Ascending aorta (tissue), 2 donors: ENCODE measurements around the gene RAB15. TPM values are rescaled to one million over a fixed set of nuclear protein-coding genes. Genes with fewer than 3 reads are reported as not detected.

Experiments
- DNase-seq, 2 donors: peaks; one replicate each; pipeline ENCODE4 v3.0.0-alpha.2; 2019; ENCODE audit warnings: low spot score in 2 of 2
- H3K27ac ChIP-seq, 2 donors: fragments of 200-600 bp; sonication (generic); one replicate each; pipeline ENCODE4 v1.5.1; 2016 to 2017; ENCODE audit warnings: mild to moderate bottlenecking in 1 of 2
- H3K27me3 ChIP-seq: fragments of 200-600 bp; sonication (generic); one replicate; pipeline ENCODE4 v1.5.1; 2017
- H3K36me3 ChIP-seq, 2 donors: fragments of 200-600 bp; sonication (generic); one replicate each; pipeline ENCODE4 v1.5.1; 2016
- H3K4me1 ChIP-seq, 2 donors: fragments of 200-600 bp; sonication (generic); one replicate each; pipeline ENCODE4 v1.5.1; 2016 to 2017; ENCODE audit warnings: mild to moderate bottlenecking in 1 of 2
- H3K4me3 ChIP-seq, 2 donors: fragments of 200-600 bp; sonication (generic); one replicate each; pipeline ENCODE4 v1.5.1; 2016 to 2017; ENCODE audit warnings: mild to moderate bottlenecking in 1 of 2
- H3K9me3 ChIP-seq, 2 donors: fragments of 200-600 bp; sonication (generic); one replicate each; pipeline ENCODE4 v1.5.1; 2016
- intact Hi-C: fragments of 100-400 bp; cut with DNase I; formaldehyde crosslinking; loops from one replicate; pipeline ENCODE4 v1.15.1; 2023
- total RNA-seq: library from RNA; depleted of rRNA; stranded (reverse); fragments of >200 nt; gene quantifications from one replicate; pipeline ENCODE4 v1.1.0, GENCODE V29; 2016
- TF ChIP-seq, protein P1 (sequence below), 3 experiments: fragments of 200-600 bp in 2 of 3; fragments of 450-650 bp in 1 of 3; sonication (generic) in 2 of 3; IDR thresholded peaks; one replicate each; pipeline ENCODE4 v1.5.1; 2016 to 2019; ENCODE audit warnings: antibody characterized with exemption in 3 of 3, mild to moderate bottlenecking in 1 of 3, moderate library complexity in 1 of 3

Gene RAB15
- total RNA-seq, 1 donor from 2014 or later: 1.6 TPM

DNA sequence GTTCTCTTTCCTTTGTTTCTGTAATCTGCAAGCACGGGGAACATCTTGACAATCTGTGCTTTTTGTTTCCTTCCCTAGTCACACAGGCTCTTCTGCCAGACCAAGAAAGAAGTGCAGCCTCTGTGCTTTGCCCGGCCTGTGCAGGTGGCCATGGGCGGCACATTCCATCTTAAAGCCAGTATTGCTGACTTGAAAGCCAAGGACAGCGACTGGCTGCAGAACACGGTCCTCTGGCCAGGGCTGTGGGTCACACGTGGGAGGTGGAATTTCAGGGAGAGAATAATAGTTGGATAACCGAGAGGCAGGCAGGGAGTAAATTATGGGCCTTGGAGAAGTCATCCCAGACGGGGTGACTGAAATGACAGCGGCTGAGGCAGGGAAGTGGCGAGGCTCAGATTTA is 39.4 kb upstream of the RAB15 start:
- intact Hi-C loops: no loop called here
- no peaks in the 10 kb centered on the region for H3K4me1 ChIP-seq
- H3K36me3 ChIP-seq: peaks cover 5 to 37% of the 10 kb centered on the region in 2 donors

DNA sequence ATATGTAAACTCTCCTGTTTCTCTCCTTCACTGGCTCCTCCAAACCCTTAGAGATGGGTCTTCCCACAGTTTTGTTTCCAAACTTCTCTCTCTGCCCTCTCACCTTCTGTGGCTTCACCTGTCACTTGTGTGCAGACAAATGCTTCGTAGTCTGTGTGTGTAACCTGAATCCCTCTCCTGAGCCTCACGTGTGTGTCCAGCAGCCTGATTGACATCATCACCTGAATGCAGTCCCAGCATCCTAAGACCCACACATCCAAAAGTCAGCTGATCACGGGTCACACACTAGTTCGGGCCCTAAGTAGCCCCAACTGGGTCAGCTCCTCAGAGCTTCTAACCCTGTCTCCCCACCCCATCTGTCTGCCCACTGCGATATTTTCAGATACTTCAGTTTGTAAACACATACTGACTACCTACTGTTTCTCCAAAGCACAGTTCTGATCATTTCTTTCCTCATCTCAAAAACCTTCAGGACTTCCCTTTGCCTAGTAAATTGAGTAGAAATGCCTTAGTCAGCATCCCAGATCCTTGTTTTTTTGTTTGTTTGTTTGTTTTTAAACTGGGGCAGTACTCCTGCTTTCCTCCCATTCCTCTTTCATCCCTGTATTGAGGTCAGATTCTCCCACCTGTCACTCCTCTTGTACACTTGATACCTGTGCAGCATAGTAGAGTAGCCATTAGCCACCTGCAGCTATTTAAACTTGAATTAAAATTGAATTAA is 38.2 kb upstream of the RAB15 start:
- intact Hi-C loops: no loop called here
- H3K4me1 ChIP-seq: no peaks in the 10 kb centered on the region
- no peaks in the 10 kb centered on the region for H3K9me3 ChIP-seq
- no peaks in the 10 kb centered on the region for H3K27me3 ChIP-seq
- DNase-seq: no peak
- H3K4me3 ChIP-seq: no peak overlapping the region
- H3K36me3 ChIP-seq: peaks cover 5 to 29% of the 10 kb centered on the region in 2 donors
- TF ChIP-seq, protein P1, sequence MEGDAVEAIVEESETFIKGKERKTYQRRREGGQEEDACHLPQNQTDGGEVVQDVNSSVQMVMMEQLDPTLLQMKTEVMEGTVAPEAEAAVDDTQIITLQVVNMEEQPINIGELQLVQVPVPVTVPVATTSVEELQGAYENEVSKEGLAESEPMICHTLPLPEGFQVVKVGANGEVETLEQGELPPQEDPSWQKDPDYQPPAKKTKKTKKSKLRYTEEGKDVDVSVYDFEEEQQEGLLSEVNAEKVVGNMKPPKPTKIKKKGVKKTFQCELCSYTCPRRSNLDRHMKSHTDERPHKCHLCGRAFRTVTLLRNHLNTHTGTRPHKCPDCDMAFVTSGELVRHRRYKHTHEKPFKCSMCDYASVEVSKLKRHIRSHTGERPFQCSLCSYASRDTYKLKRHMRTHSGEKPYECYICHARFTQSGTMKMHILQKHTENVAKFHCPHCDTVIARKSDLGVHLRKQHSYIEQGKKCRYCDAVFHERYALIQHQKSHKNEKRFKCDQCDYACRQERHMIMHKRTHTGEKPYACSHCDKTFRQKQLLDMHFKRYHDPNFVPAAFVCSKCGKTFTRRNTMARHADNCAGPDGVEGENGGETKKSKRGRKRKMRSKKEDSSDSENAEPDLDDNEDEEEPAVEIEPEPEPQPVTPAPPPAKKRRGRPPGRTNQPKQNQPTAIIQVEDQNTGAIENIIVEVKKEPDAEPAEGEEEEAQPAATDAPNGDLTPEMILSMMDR (IDR thresholded peaks at IDR 0.05): no peak
- H3K27ac ChIP-seq: no peak overlapping the region

More for the DNA sequence above, 39.4 kb upstream of the RAB15 start:
- no peaks in the 10 kb centered on the region for H3K9me3 ChIP-seq
- TF ChIP-seq, protein P1 (IDR thresholded peaks at IDR 0.05): no peak
- DNase-seq: no peak
- no peak overlapping the region for H3K27ac ChIP-seq
- no peaks in the 10 kb centered on the region for H3K27me3 ChIP-seq
- no peak overlapping the region for H3K4me3 ChIP-seq

DNA sequence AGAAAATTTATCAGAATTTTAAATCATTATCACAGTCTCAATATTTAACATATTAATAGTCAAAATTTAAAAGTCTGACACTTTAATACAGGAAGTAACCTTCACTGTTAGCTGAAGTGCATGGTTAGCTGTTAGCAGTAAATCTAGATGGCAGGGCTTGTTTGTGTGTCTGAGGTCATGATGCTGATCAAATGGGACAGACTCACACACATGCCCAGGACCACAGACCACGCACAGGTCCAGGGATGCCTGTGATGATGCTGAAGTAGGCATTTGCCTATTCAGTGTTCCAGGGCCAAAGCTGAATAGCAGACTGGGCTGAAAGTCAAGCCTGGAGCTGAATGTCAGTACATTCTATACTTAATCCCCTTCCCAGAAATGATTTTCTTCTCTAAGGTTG is 35.1 kb upstream of the RAB15 start:
- no peak overlapping the region for H3K27ac ChIP-seq

DNA sequence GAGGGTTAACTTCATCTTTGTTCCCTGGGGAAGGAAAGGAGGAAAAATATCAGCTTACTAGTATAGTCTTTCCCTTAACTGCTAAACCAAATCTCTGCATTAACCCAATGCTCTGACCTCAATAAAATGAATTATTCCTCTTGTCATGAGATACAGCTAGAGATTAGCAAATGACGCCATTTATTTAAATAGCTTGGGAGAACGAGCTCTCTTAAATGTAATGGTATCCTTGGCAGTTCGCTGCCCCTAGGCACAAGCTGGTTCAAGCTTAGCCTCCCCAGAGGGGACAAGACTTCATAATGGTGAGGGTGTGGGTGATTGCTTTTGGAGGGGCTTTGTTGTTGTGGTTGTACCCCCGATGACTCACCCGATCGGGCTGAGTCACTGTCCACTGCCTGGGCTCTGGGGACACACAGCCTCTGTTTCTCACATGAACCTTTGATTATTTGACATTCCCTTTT is 34.2 kb upstream of the RAB15 start:
- DNase-seq: no peak
- intact Hi-C loops: no loop called here
- Histone ChIP-seq H3K27me3 (no peaks in the 10 kb centered on the region), H3K4me1 (no peaks in the 10 kb centered on the region), H3K36me3 (peaks cover 0 to under 1% of the 10 kb centered on the region in 2 donors), H3K27ac (no peak overlapping the region), H3K9me3 (no peaks in the 10 kb centered on the region), H3K4me3 (no peak overlapping the region)
- TF ChIP-seq, protein P1 (IDR thresholded peaks at IDR 0.05): no peak

More for the DNA sequence above, 35.1 kb upstream of the RAB15 start:
- no peak for DNase-seq
- Histone ChIP-seq H3K36me3 (peaks cover 0 to 9% of the 10 kb centered on the region in 2 donors), H3K4me3 (no peak overlapping the region), H3K4me1 (no peaks in the 10 kb centered on the region), H3K27me3 (no peaks in the 10 kb centered on the region), H3K9me3 (no peaks in the 10 kb centered on the region)
- TF ChIP-seq, protein P1 (IDR thresholded peaks at IDR 0.05): no peak
- intact Hi-C loops: no loop called here

DNA sequence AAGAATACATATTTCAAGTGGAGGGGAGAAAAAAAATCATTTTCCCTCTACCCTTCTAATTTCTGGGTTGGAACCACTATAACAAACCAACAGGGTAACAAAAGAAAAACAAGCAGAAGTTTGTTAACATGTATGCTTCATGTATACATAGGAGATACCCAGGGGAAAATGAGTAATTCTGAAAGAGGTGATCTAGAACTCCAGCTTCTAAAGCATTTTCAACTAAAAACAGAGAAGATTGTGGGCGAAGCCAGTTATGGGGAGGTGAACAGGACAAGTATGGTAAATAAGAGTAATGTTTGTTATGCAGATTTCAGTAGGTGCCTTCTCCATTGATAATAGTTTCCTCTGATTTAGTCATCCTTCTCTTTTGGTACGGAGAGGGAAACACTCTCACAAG is 31.3 kb upstream of the RAB15 start:
- intact Hi-C loops: no loop called here
- no peaks in the 10 kb centered on the region for H3K4me1 ChIP-seq
- H3K27me3 ChIP-seq: no peaks in the 10 kb centered on the region
- no peak overlapping the region for H3K4me3 ChIP-seq
- no peak overlapping the region for H3K27ac ChIP-seq
- H3K36me3 ChIP-seq: no peaks in the 10 kb centered on the region
- no peaks in the 10 kb centered on the region for H3K9me3 ChIP-seq
- TF ChIP-seq, protein P1 (IDR thresholded peaks at IDR 0.05): no peak
- no peak for DNase-seq
